Raji (cell line): ENCODE measurements around the gene RNLS.

ENCODE experiments used
- POLR2A ChIP-seq: IDR thresholded peaks from 2 replicates; pipeline ENCODE4 v1.6.1; 2011; ENCODE audit warnings: low read depth, low read length, control low read depth; ENCODE audit not compliant: insufficient read depth

The RNLS gene

DNA sequence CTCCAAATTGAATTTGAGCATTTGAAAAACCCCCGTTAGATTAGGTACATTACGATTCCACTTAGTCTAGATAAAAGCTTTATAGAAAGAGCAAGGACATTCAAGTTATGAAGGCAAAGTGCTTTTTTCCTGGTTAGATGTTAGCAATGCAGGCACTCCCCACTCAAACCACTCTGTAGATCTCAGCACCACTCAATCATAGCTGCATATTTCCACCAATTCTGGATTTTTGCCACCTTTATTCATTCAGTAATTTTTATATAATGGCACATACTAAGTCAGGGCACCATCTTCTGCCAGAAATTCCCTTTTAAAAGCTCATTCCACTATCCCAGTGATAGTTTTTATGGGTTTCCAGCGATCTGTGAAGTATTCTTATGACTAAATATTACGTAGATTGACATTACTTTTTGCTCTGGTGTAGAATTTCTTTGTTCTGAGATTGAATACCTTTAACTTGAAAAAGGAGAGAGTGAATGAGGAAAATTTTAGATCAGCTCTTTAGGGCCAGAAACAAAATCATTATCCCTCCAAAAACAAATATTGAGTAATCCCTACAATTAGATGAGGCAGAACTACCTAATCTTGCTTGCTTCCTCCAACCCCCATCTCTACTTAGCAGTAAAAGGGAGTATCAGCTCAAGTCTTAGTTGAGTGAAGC lies 51.6 kb downstream of the RNLS start:
- TF ChIP-seq POLR2A: no peak

DNA sequence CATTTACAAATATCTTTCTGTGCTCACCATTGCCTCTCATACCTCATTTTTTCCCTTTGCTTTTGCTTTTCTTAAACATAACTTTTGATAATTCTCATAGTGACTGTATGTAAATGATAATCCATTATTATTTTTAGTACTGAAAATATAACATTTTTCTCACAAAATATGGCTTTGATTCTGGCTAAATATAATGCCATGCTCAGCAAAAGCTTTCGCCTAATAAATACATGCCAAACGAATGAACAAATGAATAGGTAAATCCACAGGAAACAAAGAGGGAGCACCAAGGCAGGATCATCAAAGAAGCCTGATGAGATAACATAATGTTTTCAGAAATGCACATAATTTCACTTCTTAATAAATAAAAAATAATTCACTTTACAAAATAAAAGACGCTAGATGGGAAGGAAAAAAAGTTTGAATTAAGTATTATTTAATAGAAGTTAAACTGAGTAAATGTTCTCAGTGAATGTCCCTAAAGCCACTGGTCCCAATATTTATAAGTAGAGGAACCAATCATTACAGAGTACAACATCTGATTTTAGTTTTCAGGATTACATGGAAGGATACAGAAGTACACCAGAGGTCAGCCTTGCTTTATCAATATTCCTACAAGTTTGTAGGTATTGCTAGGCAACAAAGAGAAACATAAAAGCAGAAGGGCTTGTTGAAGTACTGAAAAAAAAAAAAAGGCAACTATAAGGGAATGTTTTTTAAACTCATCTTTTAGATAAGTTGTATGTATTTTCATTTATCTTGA lies 52.3 kb downstream of the RNLS start:
- no peak for TF ChIP-seq POLR2A

DNA sequence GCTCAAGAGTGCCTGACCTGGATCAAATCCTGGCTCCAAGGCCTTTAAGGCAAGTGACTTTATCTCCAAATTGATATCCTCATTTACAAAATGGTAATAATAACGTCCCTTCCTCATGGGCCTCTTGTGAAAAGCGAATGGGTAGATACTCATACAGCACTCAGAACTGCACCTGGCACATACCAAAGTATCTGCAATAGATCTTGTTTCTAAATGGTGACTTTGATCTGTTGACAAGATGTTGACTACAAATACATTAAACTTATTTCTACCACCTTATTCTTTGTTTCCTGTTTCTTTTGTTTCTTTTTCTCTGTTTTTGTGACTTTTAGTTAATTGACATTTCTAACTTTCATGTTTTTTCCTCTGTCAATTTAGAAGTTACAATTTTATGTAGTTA lies 53.0 kb downstream of the RNLS start:
- no peak for TF ChIP-seq POLR2A

DNA sequence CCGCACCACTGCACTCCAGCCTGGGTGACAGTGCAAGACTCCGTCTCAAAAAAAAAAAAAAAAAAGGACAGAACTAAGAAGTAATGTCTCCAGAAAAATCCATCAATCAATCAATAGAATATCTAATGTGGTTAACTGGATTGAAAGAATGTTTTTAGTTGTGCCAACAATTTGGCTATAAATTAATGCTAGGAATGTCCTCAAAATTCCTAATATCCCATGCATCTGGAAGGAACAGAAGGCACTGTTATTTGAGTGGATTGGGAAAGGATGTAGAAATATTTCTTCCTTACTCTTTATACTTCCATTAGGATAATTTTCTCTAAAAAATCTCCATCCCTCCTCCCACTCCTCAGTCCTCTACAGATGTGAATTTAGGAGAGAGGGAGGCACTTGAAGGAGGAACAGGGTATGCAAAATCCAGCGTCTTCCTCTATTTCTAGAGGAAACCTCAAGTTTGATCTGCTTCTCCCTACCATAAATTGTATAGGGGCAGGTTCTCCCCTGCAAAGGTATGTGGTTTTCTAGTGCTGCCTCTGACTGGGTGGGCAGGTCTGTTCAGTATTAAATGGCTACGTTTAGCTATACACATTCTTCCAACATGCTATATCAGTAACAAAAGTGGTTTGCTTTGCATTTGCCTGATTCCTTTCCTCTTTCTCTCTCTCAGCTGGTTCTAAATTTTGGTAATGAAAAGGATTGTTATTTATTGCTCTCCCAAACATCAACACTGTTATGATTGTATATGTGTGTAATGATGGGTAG lies 54.1 kb downstream of the RNLS start:
- TF ChIP-seq POLR2A: no peak

DNA sequence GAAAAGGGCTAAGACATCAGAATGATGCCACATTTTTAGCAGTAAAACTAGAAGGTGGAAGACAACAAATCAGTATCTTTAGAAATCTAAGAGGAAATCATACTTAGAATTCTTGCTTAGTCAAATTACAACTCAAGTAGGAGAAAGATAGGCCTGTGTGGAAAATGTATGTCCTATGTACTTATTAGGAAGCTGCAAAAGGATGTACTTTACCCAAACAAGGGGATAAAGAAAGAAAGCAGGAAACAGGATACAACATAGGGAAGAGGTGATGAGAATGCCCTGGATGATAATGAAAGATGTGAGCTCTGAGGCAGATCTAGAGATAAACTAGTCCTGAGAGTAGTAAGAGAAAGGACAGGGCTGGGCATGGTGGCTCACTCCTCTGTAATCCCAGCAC lies 54.9 kb downstream of the RNLS start:
- no peak for TF ChIP-seq POLR2A

DNA sequence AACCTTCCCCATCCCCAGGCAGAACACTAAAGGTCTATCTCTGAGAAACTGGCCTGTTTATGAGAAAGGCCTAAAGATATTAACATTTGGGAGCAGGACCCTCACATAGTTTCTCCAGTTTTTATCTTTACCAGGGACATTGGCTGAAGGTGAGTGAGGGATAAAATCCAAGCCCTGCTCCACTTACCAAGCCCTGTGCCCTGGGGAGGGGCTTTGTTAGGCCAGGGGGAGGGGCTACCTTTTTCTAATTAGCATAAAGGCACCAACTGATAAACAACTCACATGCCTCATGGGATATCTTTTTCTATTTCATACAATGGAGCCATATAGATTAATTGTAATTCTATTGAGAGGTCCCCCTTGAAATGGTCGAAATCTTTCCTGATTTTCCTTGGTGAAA lies 55.9 kb downstream of the RNLS start:
- TF ChIP-seq POLR2A: no peak

DNA sequence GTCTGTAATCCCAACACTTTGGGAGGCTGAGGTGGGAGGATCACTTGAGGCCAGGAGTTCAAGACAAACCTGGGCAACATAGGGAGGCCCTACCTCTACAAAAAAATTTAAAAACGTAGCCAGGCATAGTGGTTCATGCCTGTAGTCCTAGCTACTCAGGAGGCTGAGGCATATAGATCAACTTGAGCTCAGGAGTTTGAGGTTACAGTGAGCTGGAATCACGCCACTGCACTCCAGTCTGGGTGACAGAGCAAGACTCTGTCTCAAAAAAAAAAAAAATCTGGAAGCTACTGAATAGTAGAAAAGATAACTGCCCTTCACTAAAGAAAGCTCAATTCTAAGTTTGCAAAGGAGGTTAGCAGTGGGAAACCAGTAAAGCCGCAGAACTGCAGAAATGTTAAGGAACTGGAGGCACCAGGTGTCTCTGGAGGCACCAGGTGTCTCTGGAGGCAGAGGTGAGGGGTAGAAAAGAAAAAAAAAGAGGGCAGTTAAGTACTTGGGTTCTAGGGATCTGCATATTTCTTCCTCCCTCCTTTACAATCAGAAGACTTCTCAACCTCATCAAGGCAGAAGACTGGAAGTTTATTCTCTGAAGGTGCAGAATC lies 56.5 kb downstream of the RNLS start:
- no peak for TF ChIP-seq POLR2A

DNA sequence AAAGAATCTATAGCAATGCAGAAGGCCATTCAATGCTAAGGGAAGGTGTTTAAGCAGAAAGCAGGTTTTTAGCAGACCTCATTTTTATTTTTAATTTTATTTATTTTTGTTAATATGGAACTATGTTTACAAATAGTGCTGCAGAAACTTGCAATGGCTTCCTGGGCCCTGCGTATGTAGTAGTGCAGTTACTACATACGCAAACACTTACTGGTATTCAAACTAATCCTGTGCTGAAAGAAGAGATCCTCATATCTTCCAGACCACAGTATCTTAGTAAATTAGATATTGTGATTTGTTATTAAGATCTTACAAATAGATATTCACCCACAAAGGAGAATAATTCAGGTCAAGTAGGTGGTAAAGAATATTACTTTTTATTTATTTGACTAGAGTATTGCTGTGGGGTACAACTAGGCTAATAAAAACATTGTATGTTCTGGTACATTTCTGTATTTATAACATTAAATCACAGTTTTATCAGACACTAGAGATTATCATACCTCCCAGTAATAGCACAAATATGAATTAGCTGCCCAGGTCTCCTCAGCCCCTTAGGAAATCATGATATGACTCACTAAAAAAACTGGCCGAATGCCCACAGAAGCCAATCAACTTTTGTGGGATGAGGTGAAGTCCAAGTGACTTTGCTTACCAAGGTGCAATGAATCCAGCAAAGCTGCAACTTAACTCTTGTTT lies 57.6 kb downstream of the RNLS start:
- TF ChIP-seq POLR2A: no peak

DNA sequence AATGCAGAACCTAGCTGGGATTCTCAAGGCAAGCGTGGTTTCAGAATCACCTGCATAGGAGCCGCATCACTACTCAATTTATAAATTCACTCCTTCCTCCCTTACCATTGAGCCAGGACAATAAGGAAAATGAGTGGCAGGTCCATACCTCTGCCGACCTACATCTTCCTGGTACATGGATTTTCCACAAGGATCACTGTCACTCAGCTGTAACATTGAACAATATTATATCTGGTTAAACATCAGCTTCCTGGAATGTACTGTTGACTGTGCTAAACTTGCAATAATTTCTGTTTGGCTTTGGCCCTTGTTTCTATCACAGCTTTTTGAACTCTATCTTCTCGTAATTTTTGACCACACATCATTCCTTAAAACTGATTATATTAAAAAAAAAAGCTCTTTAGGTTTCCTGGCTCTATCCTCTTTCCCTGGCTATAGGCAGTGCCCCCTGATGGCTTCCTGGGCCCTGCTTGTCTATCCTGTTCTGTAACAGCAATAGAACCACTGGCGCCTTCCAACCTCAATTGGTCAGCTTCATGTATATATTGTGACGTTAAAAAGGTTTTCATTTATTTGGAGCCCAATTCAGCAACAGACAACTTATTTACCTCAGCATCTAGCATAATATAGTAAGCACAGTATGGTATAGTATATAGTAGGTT lies 59.2 kb downstream of the RNLS start:
- no peak for TF ChIP-seq POLR2A

DNA sequence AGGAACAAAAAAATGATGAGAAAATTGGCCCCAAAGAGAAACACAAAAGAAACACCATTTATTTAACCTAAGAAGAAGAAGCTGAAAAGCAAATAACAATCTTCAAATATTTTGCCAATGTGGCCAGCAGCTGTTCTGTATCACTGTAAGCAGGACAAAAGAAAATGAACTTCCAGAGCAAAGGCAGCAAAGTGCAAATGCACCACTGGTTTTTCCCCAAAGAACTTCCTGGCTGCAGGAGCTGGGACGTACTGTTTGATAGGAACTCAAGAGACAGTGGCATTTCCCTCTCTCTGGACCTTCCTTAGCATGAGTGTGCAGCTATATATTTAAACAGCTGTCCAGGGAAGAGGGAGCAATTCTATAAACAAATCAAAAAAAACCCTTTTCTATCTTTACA lies 60.4 kb downstream of the RNLS start:
- no peak for TF ChIP-seq POLR2A

DNA sequence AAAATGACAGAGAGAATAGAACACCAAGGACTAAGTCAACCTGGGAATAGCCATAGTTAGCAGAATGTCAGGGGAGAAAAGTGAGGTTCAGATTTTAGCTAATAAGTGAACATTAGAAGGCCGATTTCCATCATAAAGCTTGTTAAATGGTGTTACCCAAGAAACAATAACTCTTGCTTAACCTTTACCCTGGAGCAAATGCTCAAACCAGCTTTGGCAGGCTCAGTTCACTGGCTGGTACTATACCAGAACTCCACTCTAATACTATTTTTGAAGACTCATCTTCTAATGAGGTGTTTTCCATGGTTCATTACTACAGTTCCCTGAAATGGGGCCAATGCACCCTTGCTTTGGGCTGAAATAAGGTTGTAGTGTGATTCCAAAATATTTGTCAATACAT lies 61.3 kb downstream of the RNLS start:
- TF ChIP-seq POLR2A: no peak

DNA sequence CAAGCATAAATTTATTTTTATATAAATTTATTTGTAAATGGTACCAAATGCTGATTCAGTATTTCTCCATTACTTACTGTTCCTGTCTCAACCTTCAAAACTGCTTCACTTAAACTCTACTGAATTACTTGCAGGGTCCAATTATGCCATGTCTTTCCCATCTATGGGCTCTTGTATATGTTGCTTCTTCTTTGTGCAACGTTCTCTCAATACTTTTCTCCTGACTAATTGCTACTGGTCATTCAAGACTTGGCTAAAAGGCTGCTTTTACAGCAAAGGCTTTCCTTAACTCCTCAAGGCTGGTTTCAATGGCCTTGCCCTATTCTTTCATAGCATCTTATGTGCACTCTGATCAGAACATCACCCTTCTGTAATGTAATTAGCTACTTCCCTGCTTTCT lies 67.9 kb downstream of the RNLS start:
- no peak for TF ChIP-seq POLR2A

DNA sequence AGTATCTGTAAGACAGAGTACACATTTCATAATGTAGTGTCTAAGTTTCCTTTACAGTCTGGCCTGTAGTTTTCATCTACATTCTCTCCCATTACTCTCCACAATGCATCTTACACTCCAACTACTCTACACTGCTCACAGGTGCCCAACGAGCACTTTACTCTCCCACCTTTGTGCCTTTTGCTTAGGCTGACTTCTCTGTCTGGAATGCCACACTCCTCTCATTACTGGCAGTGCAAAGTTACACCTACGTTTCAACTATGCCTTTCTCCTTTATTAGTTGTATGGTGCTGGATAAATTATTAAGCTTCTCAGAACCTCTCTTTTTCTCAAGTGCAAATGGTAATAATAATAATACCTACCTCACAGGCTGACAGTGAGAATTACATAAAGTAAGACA lies 70.5 kb downstream of the RNLS start:
- no peak for TF ChIP-seq POLR2A

DNA sequence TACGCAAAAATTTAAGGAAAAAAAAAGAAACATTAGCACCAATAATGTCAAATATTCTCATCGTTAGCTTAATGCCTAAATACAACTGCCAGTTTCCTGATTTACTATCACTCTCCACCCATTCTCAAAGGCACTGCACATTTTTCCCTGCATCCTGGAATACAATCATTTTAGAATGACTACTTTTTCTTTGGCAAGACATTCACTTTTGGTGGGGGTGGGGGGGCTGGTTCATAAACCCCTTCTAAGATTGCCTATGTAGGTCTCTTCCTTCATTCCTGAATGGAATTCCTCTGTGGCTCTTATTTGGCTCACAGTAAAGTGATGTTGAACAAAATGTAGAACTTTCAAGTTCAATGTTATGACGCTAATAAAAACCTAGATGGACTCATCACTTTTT lies 74.3 kb downstream of the RNLS start:
- TF ChIP-seq POLR2A: no peak

DNA sequence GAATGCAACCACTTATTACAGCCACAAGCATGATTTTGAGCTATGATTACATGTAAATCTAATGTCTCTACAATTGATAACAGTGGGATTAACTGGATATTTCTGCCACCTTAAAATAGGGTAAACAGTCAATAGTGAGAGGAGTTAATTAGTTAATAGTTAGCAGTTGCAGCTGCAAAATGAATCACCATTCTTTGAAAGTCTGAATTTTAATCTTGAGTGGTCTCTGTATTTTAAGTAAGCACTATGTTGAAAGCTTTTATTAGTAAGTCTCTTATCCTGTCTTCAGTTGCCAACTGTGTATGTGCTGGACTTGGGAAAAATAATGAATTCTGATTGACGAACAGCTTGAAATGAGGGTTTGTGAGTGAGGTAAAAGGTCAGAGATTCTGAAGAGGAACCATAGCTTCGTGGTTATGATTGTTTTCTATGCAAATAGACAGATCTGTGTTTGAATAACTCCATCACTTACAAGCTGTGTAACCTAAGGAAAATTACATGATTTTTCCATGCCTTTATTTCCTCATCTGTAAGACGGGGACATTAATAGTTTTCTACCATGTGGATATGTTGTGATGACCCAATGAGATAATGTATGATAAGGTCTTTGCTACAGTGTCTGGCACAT lies 75.2 kb downstream of the RNLS start:
- TF ChIP-seq POLR2A: no peak

DNA sequence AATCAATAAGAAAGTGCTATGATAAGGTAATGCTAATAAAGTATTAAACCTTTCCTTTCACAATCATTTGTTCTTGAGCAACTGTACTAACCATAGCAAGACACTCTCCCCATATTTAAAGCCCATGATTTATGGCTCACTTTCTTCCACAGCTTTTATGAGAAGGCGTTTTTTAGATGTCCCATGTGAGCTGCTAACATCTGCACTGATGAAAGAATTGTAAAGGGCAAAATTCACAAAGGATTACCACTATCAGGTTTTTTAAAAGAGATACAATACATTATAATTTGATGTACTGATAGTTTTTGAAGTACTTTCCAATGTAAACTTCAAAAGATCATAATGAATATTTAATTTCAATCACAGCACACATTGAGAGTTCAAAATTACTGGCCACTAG lies 75.7 kb downstream of the RNLS start:
- no peak for TF ChIP-seq POLR2A
